MM.1S (cell line): Measurements from ENCODE around the gene PRR23E.

ENCODE experiments used
- CTCF ChIP-seq: fragments of 300-600 bp; sonication (generic); IDR thresholded peaks from 2 replicates; pipeline ENCODE4 v1.5.1; 2016; ENCODE audit warnings: antibody characterized with exemption, low read length, mixed read lengths
- EZH2phosphoT487 ChIP-seq: fragments of 300-600 bp; sonication (generic); IDR thresholded peaks from 2 replicates; pipeline ENCODE4 v1.6.1; 2018; ENCODE audit warnings: antibody characterized with exemption, low read length

- TF ChIP-seq EZH2phosphoT487 (no peak), CTCF (no peak)
Observed at GRCh38 chr3:127165036-127165435, 27.9 kb upstream of the PRR23E start.
